GM12875 (cell line): ENCODE results near the gene METTL22.

Source experiments
- H3K4me3 ChIP-seq: one replicate; pipeline ENCODE4 v1.5.1; 2011; ENCODE audit warnings: low read depth, low read length, control low read depth
- TF ChIP-seq, protein P1 (sequence below): IDR thresholded peaks from 2 replicates; pipeline ENCODE4 v1.5.1; 2011; ENCODE audit warnings: low read depth, mild to moderate bottlenecking, control low read depth, inconsistent platforms, low read length, moderate library complexity, borderline replicate concordance; ENCODE audit not compliant: insufficient read depth

The METTL22 gene, protein sequence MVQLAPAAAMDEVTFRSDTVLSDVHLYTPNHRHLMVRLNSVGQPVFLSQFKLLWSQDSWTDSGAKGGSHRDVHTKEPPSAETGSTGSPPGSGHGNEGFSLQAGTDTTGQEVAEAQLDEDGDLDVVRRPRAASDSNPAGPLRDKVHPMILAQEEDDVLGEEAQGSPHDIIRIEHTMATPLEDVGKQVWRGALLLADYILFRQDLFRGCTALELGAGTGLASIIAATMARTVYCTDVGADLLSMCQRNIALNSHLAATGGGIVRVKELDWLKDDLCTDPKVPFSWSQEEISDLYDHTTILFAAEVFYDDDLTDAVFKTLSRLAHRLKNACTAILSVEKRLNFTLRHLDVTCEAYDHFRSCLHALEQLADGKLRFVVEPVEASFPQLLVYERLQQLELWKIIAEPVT

DNA sequence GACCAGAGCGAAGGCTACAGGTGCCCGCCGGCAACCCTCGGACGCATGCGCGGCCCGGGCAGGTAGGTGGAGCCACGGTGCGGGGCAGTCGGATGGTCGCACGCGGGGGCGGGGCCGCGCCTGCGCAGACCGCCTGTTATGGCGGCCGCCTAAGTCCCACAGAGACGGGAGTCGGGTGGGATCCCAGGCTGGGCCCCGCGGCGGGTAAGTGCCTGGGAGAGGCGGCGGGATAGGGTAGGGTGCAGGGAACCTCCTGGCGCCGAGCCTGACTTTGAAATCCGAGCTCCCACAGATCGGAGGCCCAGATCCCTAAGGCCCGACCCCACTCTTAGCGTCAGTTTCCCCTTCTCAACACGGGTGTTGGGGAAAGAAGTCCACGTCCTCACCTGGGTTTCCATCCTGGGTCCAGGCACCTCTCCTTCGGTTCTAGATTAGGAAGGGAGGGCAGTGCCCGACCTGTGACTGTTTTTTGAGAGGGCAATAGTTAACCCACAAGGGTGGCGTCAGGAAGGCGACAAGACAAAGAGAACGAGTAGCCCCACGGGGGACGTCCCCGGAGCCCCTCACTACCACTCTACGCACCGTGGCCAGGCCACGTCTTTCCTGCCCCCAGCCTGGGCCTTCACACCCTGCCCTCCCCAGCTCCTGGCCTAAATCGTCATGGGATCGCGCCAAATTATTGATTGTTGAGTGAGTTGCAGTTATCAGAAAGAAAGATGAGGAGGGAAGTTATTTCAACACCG, at the start of gene METTL22:
Gene METTL22 (plus strand): TSS at position 127 of the 743 bp plus-strand sequence. CDS start 3,968 bp downstream, outside the sequence.
- TF ChIP-seq, protein P1, sequence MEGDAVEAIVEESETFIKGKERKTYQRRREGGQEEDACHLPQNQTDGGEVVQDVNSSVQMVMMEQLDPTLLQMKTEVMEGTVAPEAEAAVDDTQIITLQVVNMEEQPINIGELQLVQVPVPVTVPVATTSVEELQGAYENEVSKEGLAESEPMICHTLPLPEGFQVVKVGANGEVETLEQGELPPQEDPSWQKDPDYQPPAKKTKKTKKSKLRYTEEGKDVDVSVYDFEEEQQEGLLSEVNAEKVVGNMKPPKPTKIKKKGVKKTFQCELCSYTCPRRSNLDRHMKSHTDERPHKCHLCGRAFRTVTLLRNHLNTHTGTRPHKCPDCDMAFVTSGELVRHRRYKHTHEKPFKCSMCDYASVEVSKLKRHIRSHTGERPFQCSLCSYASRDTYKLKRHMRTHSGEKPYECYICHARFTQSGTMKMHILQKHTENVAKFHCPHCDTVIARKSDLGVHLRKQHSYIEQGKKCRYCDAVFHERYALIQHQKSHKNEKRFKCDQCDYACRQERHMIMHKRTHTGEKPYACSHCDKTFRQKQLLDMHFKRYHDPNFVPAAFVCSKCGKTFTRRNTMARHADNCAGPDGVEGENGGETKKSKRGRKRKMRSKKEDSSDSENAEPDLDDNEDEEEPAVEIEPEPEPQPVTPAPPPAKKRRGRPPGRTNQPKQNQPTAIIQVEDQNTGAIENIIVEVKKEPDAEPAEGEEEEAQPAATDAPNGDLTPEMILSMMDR: no peak
- peak within 1 kb of the TSS; percentile 60 for H3K4me3 ChIP-seq

DNA sequence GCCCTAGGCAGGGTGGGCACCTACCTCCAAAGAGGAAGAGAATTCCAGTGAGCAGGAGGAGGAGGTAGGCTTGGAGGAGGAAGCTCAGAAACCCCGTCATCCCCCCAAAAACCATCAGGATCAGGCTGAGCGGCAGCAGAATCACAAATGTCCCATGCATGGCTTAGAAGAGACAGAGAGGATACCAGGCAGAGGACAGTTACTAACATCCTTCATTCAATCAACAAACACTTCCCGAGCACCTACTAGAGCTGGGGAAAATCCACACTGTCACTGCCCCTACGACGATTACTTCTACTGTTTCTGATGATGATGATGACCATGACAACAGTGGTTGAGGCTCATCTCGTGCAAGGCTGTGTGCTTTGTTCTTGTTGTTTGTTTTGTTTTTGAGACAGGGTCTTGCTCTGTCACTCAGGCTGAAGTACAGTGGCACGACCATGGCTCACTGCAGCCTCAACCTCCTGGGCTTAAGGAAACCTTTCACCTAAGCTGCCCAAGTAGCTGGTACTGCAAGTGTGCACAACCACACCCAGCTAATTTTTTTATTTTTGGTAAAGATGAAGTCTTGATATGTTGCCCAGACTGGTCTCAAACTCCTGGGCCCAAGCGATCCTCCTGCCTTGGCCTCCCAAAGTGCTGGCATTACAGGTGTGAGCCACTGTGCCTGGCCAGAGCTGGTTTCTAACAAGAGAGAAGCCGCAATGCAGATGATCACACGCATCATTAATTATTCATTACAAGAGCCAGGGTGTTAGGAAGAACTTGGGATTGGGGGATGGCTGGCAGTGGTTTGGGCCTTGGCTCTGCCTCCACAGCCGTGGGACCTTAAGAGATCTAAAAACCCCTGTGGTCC, 49.2 kb upstream of the METTL22 start:
- TF ChIP-seq, protein P1: no peak
- H3K4me3 ChIP-seq: no peak overlapping the region

DNA sequence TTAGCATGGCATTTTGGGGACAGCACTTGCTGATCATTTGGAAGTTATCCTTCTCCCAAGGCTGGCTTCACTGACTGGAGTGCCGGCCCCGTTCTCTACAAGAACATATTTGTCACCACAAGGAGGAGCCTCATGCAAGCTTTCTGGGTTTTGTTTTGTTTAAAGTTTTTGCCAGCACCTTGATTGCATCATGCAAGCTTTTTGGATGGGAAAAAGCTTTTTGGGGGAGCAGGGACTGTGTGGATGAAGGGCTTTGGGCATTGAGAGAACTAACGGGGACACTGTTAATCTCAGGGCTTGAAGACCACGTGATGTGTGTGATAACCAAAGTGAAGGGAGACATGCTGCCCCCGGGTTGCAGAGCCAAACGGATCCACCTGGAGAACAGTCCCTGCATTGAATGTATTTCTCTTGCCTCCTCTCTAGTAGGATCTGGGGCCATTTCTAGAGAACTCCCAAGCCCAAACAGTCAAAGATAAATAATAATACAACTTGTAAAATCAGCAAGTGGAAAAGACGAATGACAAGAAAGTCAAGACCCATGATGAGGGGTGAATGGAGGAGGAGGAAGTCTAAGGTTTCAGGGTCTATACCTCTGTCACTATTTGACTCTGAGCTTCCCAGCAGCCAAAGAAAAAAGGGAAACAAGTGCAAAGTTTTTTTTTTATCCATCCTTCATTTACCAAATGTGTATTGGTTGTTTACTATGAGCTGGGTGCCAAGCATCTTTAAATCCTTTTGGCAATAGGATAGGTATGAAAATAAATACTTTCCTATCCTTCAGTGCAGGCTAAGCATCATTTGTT, 48.4 kb upstream of the METTL22 start:
- no peak overlapping the region for H3K4me3 ChIP-seq

DNA sequence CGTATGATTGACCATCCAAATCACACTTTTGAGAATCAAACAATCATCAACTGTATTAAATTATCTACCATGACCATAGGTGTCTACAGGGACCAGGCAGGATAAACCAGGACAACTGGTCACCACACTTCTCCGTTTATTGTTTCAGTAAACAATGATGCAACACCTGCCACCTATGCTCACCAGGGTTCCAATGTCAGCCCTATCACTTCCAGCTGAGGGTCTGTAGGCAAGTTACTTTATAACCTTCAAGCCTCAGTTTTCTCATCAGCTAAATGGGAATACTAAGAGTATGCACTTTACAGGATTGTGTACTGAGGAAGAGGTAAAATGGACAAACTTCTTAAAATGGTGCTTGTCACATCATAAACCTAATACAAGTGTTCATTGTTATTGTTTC, 46.1 kb upstream of the METTL22 start:
- no peak overlapping the region for H3K4me3 ChIP-seq
- TF ChIP-seq, protein P1: no peak

More for the DNA sequence above, 48.4 kb upstream of the METTL22 start:
- TF ChIP-seq, protein P1: peak; percentile 26; the same call in 1 of the 2 replicates

DNA sequence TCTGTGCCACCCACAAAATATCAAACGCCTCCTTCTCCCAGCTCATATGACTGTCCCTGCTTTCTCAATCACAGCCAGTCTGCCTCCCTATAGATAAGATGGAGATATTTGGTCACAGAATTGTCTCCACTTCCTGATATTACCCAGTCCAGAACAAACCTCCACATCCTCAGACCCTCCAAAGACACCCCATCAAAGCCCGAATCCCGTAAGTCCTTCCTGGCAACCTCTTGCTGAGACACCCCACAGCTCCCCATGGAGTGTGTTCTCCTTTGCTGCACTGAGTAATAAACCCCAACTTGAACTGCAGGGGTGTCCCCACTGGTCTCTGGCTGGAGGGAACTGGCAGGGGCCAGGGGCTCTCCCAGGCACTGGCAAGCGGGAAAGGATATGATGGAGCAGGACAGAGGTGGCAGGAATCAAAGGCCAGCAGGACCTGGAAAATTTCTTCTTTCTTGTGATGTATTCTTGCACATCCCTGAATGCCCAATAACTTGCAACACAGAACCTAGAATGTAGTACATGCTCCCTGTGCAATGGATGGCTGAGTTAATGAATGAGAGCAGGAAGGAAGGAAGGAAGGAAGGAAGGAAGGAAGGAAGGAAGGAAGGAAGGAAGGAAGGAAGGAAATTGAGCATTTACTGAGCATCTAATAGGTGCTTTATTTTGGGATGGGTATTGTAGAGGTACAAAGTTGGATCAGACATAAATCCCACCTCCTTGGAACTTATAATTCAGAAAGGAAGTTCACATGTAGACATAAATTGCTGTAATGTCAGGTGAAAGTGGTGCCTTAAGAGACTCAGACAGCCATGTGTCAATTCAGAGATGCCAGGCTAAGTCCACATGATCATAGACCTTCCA, 45.1 kb upstream of the METTL22 start:
- TF ChIP-seq, protein P1: no peak
- no peak overlapping the region for H3K4me3 ChIP-seq
